ENCODE results near the gene OR7G2.

Gene OR7G2
- total RNA-seq: 0 reads per million in 2 experiments

- DNase-seq (ENCODE audit: low read depth): no peak
Observed at GRCh38 chr19:9107375-9107774, at the start of gene OR7G2. Gene OR7G2 (minus strand): TSS chr19:9107475. CDS start chr19:9103243, 4,232 bp downstream.

DNA sequence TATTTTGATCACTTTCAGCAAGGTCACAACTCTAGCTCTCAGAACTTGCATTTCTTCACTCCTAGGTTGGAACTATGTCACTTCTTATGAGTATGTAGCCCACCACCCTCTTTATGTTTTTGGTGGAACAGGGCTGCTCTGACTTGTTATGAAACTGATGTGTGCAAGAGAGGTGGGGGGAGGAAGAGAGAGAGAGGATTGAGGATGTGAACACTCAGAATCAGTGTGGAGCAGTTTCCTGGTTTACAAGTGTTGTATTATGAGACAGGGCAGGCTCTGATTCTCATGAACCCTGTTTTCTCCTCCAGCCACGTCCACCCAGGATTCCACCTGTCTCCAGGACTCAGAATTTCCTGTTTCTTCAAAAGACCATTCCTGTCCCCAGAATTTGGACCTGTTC, 49.0 kb upstream of the OR7G2 start:
- DNase-seq (ENCODE audit: low read depth): no peak

DNA sequence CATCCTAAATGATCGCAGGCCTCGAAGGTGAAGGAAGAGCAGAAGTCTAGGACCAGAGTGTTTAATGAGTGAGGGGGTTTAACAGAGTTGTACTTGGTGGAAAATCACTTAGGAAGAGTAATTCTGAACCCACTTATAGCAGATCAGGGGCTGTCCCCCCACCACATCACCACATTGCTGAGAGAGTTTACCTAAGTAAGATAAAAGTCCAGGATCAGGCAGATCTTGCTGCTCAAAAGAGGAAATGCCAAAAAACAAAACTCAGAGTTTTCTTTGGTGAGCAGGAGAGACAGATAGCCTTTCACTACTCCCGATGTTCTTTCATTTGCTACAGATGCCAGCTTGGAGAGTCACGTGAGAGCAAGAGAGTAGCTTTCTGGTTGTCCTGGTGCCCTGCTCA, 48.3 kb upstream of the OR7G2 start:
- no peak for DNase-seq (ENCODE audit: low read depth)

DNA sequence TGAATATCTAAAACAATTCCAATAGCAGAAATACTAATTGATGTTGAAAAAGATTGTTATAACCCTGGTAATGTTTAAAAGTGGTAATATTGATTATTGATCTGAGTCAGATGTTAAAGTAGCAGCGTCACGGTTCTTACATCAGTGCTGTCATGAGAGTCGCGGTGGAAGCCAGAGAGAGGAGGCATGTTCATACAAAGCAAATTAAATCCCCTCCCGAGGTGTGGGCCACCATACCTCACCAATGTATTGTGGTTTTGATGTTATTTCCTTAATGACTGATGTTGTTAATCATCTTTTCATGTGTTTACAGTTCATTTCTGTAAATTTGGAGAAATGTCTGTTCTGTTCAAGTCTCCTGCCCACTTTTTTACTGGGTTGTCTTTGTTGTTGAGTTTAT, 44.1 kb upstream of the OR7G2 start:
- no peak for DNase-seq (ENCODE audit: low read depth)

- DNase-seq (ENCODE audit: low read depth): no peak
Observed at GRCh38 chr19:9150650-9151049, 43.4 kb upstream of the OR7G2 start.

DNA sequence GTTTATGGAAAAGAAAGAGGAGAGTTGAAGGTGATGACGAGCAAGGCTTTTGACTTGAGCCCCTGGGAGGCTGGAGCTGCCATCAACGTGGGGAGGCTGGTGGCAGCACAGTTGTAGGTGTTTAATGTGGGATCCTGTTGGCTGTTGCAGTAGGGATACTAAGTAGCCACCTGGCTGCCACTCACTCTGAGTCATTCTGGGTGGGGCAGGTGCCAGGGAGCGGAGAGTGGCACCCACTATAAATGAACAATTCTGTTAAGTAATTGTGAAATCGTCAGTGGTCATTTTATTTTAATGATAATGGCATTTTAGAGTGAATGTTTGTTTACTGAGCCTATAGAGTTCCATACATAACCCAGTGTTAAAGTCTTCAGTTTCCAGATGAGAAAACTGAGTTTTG, 42.7 kb upstream of the OR7G2 start:
- no peak for DNase-seq (ENCODE audit: low read depth)

DNA sequence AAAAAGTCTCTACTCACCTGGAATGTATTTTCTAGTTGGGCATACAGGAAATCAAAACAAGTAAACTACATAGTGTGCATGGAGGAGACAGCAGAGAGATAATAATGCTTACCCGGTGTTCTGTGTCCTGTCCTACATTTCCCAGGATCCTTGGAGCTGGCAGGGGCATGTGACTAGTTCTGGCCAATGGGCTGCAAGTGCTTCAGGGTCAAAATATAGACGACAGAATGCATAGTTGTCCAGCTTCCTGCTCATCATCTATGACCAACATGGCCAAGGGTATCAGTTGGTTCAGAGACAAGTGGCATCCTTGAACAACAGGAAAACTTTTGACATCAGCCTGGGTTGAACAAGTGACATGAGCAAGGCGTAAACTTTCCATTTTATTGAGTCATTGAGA, 41.4 kb upstream of the OR7G2 start:
- DNase-seq (ENCODE audit: low read depth): no peak

- DNase-seq (ENCODE audit: low read depth): no peak
Observed at GRCh38 chr19:9146882-9147281, 39.6 kb upstream of the OR7G2 start.

DNA sequence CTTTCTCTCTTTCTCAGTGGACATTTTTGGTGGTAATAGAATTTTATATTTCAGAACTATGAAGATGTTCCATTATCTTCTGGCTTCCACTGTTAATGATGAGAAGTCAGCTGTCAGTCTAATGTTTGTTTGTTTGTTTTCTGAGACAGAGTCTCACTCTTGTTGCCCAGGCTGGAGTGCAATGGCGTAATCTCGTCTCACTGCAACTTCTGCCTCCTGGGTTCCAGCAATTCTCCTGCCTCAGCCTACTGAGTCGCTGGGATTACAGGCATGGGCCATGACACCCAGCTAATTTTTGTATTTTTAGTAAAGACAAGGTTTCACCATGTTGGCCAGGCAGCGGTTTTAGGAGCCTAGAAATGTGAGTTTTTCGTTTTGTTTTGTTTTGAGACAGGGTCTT, 37.6 kb upstream of the OR7G2 start:
- no peak for DNase-seq (ENCODE audit: low read depth)

- DNase-seq (ENCODE audit: low read depth): peak; percentile 87
Observed at GRCh38 chr19:9140159-9140874, 33.0 kb upstream of the OR7G2 start, which contains the start of gene ZNF317. Gene ZNF317 (plus strand): TSS chr19:9140397. CDS start chr19:9156017, 15,620 bp downstream.

DNA sequence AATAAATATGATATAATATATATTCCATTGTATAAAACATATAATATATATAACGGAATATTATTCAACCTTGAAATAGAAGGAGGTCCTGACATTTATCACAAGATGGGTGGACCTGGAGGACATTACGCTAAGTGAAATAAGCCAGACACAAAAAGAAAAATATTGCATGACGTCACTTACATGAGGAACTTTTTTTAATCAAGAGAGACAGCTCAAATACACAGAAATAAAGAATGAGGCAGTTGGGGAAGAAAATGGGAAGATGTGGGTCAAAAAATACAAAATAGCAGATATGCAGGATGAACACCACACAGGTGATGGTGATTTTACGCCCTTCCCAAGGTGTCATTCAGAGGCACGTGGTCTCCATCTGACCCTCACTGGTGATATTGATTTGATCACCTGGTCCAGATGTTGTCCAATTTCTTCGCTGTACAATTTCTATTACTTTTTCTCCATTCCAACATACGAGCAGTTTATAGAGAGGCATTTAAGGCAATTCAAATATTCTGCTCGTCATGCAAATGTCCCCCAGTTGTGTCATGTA, 32.4 kb upstream of the OR7G2 start:
- no peak for DNase-seq (ENCODE audit: low read depth)

DNA sequence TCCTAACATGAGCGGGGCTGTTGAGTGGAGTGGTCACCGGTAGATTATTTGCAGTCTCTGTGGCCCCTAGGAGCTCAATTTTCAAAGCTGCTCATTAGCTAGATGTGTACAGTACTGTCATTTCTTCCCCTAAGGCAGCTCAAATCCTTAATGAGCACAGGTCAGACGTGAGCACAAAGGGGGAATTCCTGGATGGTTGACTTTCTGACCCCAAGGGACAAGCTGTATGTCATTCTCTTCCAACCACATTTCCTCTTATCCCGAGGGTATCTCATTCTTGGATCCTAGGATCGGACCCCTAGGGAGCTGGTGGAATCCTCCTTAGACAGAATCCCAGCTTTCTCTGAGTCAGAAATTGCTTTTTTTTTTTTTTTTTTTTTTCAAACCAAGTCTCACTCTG, 25.1 kb upstream of the OR7G2 start:
- DNase-seq (ENCODE audit: low read depth): no peak

- no peak for DNase-seq (ENCODE audit: low read depth)
Observed at GRCh38 chr19:9130965-9131364, 23.7 kb upstream of the OR7G2 start.

GRCh38 chr19:9128171-9128570, 20.9 kb upstream of the OR7G2 start:
- no peak for DNase-seq (ENCODE audit: low read depth)

- DNase-seq (ENCODE audit: low read depth): no peak
Observed at GRCh38 chr19:9126900-9127405, 19.7 kb upstream of the OR7G2 start, which contains the start of gene OR7G3. Gene OR7G3 (minus strand): TSS chr19:9126950. CDS start chr19:9126950, 0 bp downstream.

GRCh38 chr19:9116547-9116946, 9.3 kb upstream of the OR7G2 start:
- no peak for DNase-seq (ENCODE audit: low read depth)

- no peak for DNase-seq (ENCODE audit: low read depth)
Observed at GRCh38 chr19:9115307-9115813, 8.1 kb upstream of the OR7G2 start, which contains the start of gene OR7G1. Gene OR7G1 (minus strand): TSS chr19:9115763. CDS start chr19:9115763, 0 bp downstream.

GRCh38 chr19:9109959-9110358, 2.7 kb upstream of the OR7G2 start:
- no peak for DNase-seq (ENCODE audit: low read depth)

GRCh38 chr19:9086761-9087160, 20.5 kb downstream of the OR7G2 start, which contains the start of gene OR1M1:
Gene OR1M1 (plus strand): TSS chr19:9087061. CDS start chr19:9093245, 6,184 bp downstream.
- DNase-seq (ENCODE audit: low read depth): no peak

GRCh38 chr19:9078651-9079050, 28.6 kb downstream of the OR7G2 start:
- DNase-seq (ENCODE audit: low read depth): no peak

DNA sequence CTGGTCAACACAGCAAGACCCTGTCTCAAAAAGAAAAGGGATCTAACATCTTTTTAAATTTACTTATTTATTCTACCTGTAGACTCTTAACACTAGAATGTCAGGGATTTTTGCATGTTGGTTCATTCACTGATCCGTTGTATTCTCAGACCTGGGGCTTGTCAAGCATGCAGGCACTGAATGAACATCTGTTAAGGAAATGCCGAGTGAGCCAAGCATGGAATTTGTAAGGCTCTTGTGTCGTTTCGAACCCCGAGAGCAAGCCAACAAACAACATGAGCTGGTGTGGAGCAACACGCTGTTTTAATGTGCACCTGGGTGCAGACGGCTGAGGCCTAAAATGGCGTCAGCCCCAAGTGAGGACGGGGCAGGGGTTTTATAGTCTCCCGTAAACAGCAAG, 30.4 kb downstream of the OR7G2 start:
- DNase-seq (ENCODE audit: low read depth): no peak

DNA sequence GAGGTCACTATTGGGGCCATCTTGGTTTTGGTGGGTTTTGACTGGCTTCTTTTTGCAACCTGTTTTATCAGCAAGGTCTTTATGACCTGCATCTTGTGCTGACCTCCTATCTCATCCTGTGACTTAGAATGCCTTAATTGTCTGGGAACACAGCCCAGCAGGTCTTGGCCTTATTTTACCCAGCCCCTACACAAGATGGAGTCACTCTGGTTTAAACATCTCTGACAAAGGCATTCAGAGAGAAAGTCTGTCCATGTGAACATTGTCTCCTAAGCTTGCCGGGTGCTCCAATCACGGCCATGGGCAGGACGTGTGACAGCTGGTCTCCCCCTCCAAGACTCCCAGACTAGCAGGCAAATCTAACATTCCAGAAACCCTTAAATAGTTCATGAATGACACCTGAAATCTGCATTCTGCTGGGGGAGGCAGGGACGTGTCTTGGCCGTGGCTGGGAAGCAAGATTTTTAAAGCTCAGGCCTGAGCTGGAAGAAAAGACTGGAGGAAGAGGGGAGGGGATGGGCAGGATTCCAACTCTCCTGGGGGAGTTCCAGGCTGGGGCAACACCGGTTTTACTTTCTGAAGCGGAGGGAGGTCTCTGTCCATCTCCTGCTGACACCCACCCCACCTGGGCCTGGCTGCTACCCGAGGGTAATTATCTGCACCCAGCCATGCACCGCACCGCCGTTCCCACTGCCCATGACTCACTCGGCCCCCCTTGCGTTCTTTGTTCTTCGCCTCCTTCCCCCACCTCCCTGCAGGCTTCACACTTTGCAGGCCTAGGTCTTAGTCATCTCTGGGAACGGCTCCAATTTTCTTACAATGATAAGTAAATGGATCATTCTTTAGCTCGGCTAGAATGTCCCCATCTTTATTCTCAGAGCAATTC, 32.0 kb downstream of the OR7G2 start:
- DNase-seq (ENCODE audit: low read depth): no peak
